Adrenal gland (tissue), 12 donors: ENCODE results near the gene TP53TG5. TPM values are rescaled to one million over a fixed set of nuclear protein-coding genes. Genes with fewer than 3 reads are reported as not detected.

ENCODE experiments used
- DNase-seq, 7 donors: peaks; one replicate each; pipeline ENCODE4 v3.0.0-alpha.2; 2019 to 2020
- H3K27ac ChIP-seq, 5 donors: fragments of 200-600 bp; sonication (generic) in 4 of 5; 1 replicate in 3 of 5; 2 replicates in 2 of 5; pipeline versions ENCODE4 v1.5.1 to v1.8.0; 2016 to 2020; ENCODE audit warnings: mild to moderate bottlenecking in 1 of 5
- H3K27me3 ChIP-seq: fragments of 200-600 bp; 2 replicates; pipeline ENCODE4 v1.8.0; 2021
- H3K36me3 ChIP-seq, 2 donors: fragments of 200-600 bp; replicated peaks in 1 of 2; 1 replicate in 1 of 2; 2 replicates in 1 of 2; pipeline versions ENCODE4 v1.5.1 to v1.8.0; 2018 to 2022
- H3K4me1 ChIP-seq, 2 donors: fragments of 200-600 bp; replicated peaks in 1 of 2; 1 replicate in 1 of 2; 2 replicates in 1 of 2; pipeline versions ENCODE4 v1.5.1 to v1.8.0; 2018 to 2021
- H3K4me3 ChIP-seq, 4 donors: fragments of 200-600 bp; sonication (generic) in 3 of 4; one replicate each; pipeline ENCODE4 v1.5.1; 2016 to 2018
- H3K9me3 ChIP-seq, 3 donors: fragments of 200-600 bp; sonication (generic) in 1 of 3; replicated peaks in 1 of 3; 1 replicate in 2 of 3; 2 replicates in 1 of 3; pipeline versions ENCODE4 v1.5.1 to v1.8.0; 2016 to 2021
- CTCF ChIP-seq, 6 experiments: fragments of 450-650 bp in 4 of 6; fragments of 200-600 bp in 2 of 6; sonication (generic) in 1 of 6; IDR thresholded peaks; 1 replicate in 5 of 6; 2 replicates in 1 of 6; pipeline versions ENCODE4 v1.5.1 to v1.8.0; 2016 to 2021; ENCODE audit warnings: antibody characterized with exemption in 6 of 6, mild to moderate bottlenecking in 2 of 6, moderate library complexity in 1 of 6
- POLR2A ChIP-seq, 2 donors: fragments of 450-650 bp; IDR thresholded peaks; one replicate each; pipeline ENCODE4 v1.6.1; 2017; ENCODE audit warnings: antibody characterized with exemption in 2 of 2, mild to moderate bottlenecking in 2 of 2, moderate library complexity in 1 of 2
- WGBS, 4 donors: extraction: QIAGEN DNeasy Blood & Tissue Kit in 2 of 4; methylation state at CpG; one replicate each; pipeline versions ENCODE4 v1.1.5 to v1.1.7; 2013 to 2017; 5-methylcytosine and 5-hydroxymethylcytosine counted together
- intact Hi-C, 2 donors: fragments of 100-400 bp; cut with DNase I; formaldehyde crosslinking; loops; one replicate each; pipeline versions ENCODE4 v1.14.1 to v1.15.0; 2022 to 2023
- polyA plus RNA-seq, 3 donors: library from polyadenylated mRNA; stranded (reverse); fragments of 200-250 nt in 2 of 3; fragments of 350-450 nt in 1 of 3; fragmentation: Illumina TruSeq in 1 of 3; extraction: RNeasy Lipid Tissue Mini Kit (QIAGEN cat#74804) in 1 of 3; gene quantifications; one replicate each; pipeline ENCODE4 v1.2.3, GENCODE V29; 2013 to 2014
- total RNA-seq, 9 donors: library from RNA; depleted of rRNA in 4 of 9; stranded (reverse); fragments of >200 nt in 4 of 9; fragments of 120-200 nt in 1 of 9; fragmentation: NEBNext Ultra II Directional in 1 of 9; extraction: Animal tissue kit (Norgen Biotek cat#: 25700) in 1 of 9; gene quantifications; one replicate each; pipeline versions ENCODE4 v1.1.0 to v1.2.4, GENCODE V29; 2013 to 2023
- donor health status: healthy with polysubstance abuse.
- donor health status: Bipolar disorder and iron deficiency.
- donor health status: DM: yes; HTN: yes; CAD: no.
- donor health status: DM: no; HTN: no; CAD: no.
- donor health status: DM: no; HTN: no; CAD: no.
- donor health status: DM: yes; HTN: yes; CAD: no.

Gene TP53TG5
- total and polyA plus RNA-seq, 12 donors: 0.24 to 0.78 (median 0.49) TPM; not detected in 8

GRCh38 chr20:45394221-45395113, 16.3 kb upstream of the TP53TG5 start:
- DNase-seq: no peak
- Histone ChIP-seq H3K36me3 (no peaks in the 10 kb centered on the region), H3K4me1 (no peaks in the 10 kb centered on the region), H3K27ac (no peak overlapping the region), H3K9me3 (no peaks in the 10 kb centered on the region), H3K27me3 (no peaks in the 10 kb centered on the region), H3K4me3 (no peak overlapping the region)
- TF ChIP-seq CTCF (IDR thresholded peaks at IDR 0.05): no peak
- 80 to 85% (median 83%) methylated on average over 12 to 21 of the region's 21 CpGs for WGBS, 4 donors
- intact Hi-C loops: no loop called here

GRCh38 chr20:45392733-45393132, 14.6 kb upstream of the TP53TG5 start:
- Histone ChIP-seq H3K4me3 (no peak overlapping the region), H3K36me3 (no peaks in the 10 kb centered on the region), H3K9me3 (no peaks in the 10 kb centered on the region), H3K27me3 (no peaks in the 10 kb centered on the region), H3K4me1 (no peaks in the 10 kb centered on the region), H3K27ac (no peak overlapping the region)
- intact Hi-C loops: no loop called here
- TF ChIP-seq CTCF (IDR thresholded peaks at IDR 0.05) (no peak), POLR2A (IDR thresholded peaks at IDR 0.05) (no peak)
- WGBS, 4 donors: 86 to 93% (median 90%) methylated on average over 3 of the region's 3 CpGs
- no peak for DNase-seq

GRCh38 chr20:45391559-45391958, 13.4 kb upstream of the TP53TG5 start:
- no peaks in the 10 kb centered on the region for H3K9me3 ChIP-seq
- DNase-seq: no peak
- intact Hi-C loops: no loop called here
- H3K4me3 ChIP-seq: no peak overlapping the region
- no peak overlapping the region for H3K27ac ChIP-seq
- no peak for TF ChIP-seq CTCF (IDR thresholded peaks at IDR 0.05)
- TF ChIP-seq POLR2A (IDR thresholded peaks at IDR 0.05): no peak
- WGBS, 4 donors: 72 to 92% (median 74%) methylated on average over 2 of the region's 2 CpGs
- H3K27me3 ChIP-seq: no peaks in the 10 kb centered on the region
- no peaks in the 10 kb centered on the region for H3K36me3 ChIP-seq
- no peaks in the 10 kb centered on the region for H3K4me1 ChIP-seq

- H3K36me3 ChIP-seq: no peaks in the 10 kb centered on the region
- no peaks in the 10 kb centered on the region for H3K4me1 ChIP-seq
- no peaks in the 10 kb centered on the region for H3K9me3 ChIP-seq
- no peak overlapping the region for H3K27ac ChIP-seq
- no peak for DNase-seq
- TF ChIP-seq CTCF (IDR thresholded peaks at IDR 0.05) (no peak), POLR2A (IDR thresholded peaks at IDR 0.05) (no peak)
- WGBS, 4 donors: 93 to 98% (median 96%) methylated on average over 2 of the region's 2 CpGs
- no peak overlapping the region for H3K4me3 ChIP-seq
- no peaks in the 10 kb centered on the region for H3K27me3 ChIP-seq
- intact Hi-C loops: no loop called here
These were observed 12.8 kb upstream of the TP53TG5 start for GRCh38 chr20:45390931-45391330.
